GM19397 (cell line): Measurements from ENCODE around the gene TNK2.

ENCODE experiments used
- ATAC-seq: cut with Tn5 transposase; IDR thresholded peaks from one replicate; pipeline ENCODE4 v1.9.1; 2021; ENCODE audit warnings: mild to moderate bottlenecking, moderate library complexity; ENCODE audit not compliant: unreplicated experiment

TNK2 gene

DNA sequence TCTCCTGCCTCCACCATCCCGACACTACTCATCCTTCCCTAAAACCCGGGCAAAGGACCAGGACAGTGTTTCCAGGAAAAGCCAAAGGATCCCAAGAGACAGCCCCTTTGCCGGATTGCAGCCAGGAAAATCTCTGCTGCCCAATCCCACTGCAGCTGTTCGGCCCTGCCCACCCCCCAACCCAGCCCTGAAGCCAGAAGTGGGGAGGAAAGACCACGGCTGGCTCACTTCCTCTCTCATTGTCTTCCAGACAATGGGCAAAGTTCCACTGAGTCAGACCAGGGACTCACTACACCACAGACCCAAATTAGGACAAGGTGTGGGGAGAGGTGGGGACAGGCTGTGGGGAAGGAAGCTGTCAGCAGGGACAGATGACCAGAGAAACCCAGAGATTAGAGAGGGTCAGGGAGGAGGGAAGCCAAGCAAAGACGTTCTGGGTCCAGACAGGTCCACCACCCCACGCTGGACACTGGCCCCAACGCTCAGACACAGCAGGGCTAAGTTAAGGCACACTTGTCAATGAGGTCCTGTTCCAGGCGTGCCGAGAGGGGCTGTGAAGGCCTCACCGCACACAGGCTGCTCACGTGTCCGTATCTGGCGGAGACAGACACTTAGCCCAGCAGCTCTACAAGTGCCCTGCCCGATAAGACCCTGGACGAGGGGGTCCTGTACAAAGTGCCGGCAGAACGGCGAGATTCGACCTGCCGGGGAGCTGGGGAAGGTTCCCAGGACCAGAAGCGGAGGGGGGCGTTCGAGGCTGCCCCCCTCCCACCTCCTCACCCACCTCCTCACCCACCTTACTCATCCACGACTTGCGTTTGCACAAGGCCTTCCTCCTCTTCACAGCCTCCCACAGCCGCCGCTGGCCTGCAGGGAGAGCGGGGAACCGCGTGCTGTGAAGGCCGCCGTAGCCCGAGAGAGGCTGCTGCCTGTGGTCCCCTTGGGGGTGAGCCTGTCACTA, 21.9 kb downstream of the TNK2 start:
- no peak for ATAC-seq

DNA sequence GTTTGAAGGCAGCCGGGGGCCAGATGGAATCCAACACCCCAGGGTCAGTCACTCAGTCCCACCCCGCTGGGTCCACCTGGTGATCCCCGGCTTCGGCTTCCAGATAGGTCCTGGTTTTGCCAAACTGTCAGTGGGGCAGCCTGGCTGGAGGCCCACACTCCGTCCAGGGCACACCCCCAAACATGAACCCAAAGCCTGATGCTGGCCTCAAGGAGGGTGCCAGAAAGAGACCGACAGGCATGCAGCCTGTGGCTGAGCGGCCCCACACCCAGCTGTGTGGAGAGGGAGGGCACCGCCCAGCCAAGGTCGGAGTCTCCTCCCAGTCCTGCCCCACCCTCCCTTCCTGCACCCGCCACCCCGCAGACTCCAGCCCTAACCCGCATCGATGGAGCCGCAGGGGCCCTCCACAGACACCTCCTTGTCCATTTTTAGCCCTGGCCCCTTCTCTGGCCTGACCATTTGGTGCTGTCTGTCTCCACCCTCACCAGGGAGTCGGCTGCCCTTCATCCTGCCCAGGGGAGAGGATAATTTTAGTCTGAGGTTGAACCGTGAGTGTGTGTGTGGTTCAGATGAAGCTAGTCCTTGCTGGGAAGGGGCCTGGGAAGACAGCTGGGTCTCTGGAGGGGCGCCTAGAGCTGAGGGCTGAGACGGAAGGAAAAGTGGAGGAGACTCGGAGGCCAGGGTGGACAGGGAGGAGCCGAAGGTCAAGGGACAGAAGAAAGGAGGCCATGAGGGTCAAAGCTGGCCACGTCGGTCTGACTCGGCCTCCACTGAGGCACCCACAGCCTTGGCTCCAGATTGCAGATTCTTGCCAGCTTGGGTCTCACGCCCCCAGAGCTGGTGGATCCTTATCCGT, 23.1 kb downstream of the TNK2 start:
- no peak for ATAC-seq

GRCh38 chr3:195884691-195885035, 23.7 kb downstream of the TNK2 start:
- ATAC-seq: no peak

GRCh38 chr3:195883801-195884200, 24.6 kb downstream of the TNK2 start:
- no peak for ATAC-seq

GRCh38 chr3:195883160-195883559, 25.2 kb downstream of the TNK2 start:
- ATAC-seq: no peak

DNA sequence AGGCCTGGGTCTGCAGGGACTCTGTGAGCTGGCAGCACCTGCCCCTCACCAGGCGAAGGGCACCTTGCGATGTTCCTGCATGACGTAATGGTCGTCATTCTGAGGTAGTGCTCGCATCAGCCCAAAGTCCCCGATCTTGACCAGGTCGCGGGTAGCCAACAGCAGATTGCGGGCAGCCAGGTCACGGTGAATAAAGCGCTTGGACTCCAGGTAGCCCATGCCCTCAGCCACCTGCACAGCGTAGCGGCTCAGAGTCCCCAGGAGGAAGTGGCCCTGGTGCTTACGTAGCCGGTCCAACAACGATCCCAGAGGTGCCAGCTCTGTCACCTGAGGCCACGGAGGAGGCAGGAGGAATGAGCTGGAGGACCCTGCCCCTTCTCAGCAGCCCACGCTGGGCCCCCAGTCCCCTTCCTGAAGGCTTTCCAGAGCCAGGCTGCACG, 26.3 kb downstream of the TNK2 start:
- no peak for ATAC-seq

- ATAC-seq: no peak
Observed at GRCh38 chr3:195881276-195881988, 26.9 kb downstream of the TNK2 start.

- no peak for ATAC-seq
Observed at GRCh38 chr3:195880037-195880431, 28.3 kb downstream of the TNK2 start.

- no peak for ATAC-seq
Observed at GRCh38 chr3:195879416-195880036, 28.8 kb downstream of the TNK2 start.

- ATAC-seq: no peak
Observed at GRCh38 chr3:195878424-195879274, 29.7 kb downstream of the TNK2 start.

DNA sequence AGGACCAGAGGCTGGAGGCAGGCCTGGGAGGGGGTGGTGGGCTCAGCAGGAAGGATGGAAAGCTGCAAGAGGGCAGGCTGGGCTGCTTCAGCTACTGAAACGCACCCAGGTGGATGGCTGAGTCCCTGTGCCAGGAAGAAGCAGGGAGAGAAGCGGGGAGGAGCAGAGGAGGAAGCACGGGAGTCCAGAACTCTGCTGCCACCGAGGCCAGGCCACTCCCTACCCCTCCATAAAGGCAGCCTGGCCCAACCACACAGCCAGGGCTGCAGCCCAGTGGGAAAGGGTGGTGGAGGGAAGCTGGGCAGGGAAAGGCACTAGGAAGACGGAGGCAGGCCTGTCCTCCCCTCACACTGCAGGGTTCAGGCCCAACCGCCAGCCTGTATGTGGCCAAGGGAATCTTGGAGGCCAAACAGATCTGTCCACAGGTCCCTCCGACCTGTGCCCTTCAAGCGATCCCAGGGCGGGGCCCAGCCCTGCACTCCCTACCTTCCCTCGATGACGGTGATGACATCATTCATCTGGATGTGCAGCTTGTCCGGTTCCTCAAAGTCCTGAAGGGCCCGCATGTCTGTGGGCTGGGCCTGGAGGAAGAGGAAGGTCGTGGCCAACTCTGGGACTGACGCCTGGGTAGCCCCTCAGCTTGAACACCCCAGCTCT, 30.5 kb downstream of the TNK2 start:
- no peak for ATAC-seq

DNA sequence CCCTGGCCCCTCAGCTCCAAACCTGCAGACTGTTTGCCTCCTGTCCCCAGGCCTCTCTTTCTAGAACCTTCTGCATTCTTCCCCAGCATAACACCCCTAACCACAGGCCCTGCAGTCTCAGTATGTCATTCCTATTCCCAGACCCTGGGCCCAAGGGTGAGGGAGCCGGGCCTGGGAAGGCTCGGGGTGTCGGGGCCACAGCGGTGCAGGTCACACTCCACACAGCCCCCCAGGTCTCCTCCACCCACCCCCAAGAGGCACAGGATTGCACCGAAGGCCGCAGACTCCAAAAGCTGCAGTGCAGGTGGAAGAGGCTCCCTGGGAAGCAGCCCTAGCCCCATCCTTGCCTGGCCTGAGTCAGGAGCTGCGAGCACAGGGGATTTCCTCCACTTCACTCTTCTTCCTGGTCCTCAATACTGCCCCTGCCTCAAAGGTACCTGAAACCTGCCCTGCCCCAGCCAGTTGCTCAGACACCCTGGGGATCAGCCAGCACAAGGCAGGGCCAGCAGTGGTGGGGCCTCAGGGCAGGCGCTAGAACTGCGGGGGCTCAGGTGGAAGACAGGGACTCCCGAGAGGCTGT, 31.1 kb downstream of the TNK2 start:
- no peak for ATAC-seq

- no peak for ATAC-seq
Observed at GRCh38 chr3:195876297-195877064, 31.9 kb downstream of the TNK2 start.

- ATAC-seq: no peak
Observed at GRCh38 chr3:195875482-195876236, 32.7 kb downstream of the TNK2 start.

DNA sequence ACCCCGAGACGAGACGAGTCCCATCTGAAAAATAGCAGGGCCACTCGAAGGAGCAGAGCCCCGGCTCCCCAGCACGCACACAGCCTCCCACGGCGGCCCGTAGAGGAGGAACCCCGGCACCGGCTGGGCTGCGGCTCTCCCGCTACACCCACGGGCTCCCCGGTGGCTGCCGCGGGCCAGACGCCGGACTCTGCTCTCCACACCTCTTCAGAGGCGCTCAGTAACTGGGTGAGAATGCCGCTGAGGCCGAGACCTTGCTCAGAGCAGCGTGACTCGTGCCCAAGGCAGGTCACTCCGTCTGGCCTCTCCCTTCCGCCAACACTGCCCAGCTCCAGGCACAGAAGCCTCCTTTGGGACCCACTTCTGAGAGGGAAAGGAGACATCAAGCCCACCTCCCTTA, 34.4 kb downstream of the TNK2 start:
- no peak for ATAC-seq

GRCh38 chr3:195873281-195873887, 35.0 kb downstream of the TNK2 start:
- ATAC-seq: no peak

GRCh38 chr3:195872800-195873199, 35.6 kb downstream of the TNK2 start:
- ATAC-seq: no peak
